ENCODE measurements around the gene GPR137C.

The GPR137C gene

DNA sequence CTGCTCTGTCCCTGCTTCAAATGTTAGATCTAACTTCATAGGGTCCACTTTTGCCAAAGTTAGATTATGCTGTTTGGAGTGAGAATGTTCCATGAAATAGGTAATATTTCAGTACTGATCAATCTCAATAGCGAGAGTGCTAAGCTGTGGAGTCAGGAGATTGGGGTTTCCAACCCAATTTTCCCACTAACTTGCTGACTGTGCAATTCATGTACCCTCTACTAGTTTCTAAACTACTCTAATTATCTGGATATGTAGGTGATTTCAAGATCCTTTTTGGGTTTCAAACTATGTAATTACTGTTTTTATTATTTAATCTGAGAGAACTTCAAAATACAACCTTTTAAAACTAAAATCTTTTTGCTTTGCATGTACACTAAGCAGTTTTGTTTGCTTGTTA is 45.9 kb downstream of the GPR137C start:
- FAIRE-seq (no peak), DNase-seq (ENCODE audit: insufficient read length, low spot score) (no peak)
- TF ChIP-seq POLR2A (IDR thresholded peaks at IDR 0.05; ENCODE audit: low read depth, low read length) = no peak

DNA sequence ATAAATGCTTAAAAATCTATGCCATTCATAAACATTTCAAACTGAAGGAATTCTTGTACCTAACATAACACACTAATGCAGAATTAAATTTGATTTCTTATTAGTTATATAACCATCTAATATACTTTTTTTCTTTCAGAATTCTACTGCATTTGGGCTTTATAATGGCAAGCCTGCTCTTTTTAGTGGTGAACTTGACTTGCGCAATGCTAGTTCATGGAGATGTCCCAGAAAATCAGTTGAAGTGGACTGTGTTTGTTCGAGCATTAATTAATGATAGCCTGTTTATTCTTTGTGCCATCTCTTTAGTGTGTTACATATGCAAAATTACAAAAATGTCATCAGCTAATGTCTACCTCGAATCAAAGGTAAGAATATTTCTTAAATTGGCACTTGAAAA is 47.3 kb downstream of the GPR137C start:
- no peak for TF ChIP-seq POLR2A (IDR thresholded peaks at IDR 0.05; ENCODE audit: low read depth, low read length)
- FAIRE-seq (no peak), DNase-seq (ENCODE audit: insufficient read length, low spot score) (no peak)

DNA sequence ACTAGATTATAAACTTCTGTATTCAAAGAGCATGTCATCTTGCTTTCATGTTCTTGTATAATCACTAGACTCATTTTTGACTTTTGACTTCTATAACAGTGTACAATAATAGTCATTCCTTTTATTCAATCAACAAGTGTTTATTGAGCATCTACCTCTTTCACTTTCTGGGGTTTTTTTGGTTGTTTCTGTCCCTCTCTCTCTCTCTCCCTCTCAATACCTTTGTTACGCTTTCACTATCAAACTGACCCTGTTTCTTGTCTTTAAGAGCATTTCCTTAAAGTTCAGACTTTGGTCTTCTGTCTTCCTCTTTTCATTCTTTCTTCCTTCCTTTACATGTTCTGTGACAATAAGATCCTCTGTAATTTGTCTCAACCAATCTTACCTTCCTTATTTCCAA is 49.5 kb downstream of the GPR137C start:
- FAIRE-seq (no peak), DNase-seq (ENCODE audit: insufficient read length, low spot score) (no peak)
- no peak for TF ChIP-seq POLR2A (IDR thresholded peaks at IDR 0.05; ENCODE audit: low read depth, low read length)

DNA sequence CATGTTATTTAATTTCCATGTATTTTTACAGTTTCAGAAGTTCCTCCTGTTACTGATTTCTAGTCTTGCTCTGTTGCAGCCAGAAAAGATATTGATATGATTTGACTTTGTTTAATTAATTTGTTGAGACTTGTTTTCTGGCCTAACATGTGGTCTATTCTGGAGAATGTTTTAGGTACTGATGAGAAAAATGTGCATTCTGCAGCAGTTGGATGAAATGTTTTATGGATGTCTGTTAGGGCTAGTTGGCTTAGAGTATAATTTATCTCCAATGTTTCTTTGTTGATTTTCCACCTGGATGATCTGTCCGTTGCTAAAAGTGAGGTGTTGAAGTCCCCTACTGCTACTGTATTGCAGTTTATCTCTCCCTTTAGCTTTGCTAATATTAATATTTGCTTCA is 54.4 kb downstream of the GPR137C start:
- FAIRE-seq (no peak), DNase-seq (ENCODE audit: insufficient read length, low spot score) (no peak)
- no peak for TF ChIP-seq POLR2A (IDR thresholded peaks at IDR 0.05; ENCODE audit: low read depth, low read length)

GRCh38 chr14:52609445-52610044 is 56.9 kb downstream of the GPR137C start:
- no peak for DNase-seq (ENCODE audit: insufficient read length, low spot score)
- no peak for FAIRE-seq
- no peak for TF ChIP-seq POLR2A (IDR thresholded peaks at IDR 0.05; ENCODE audit: low read depth, low read length)

- FAIRE-seq = no peak
- no peak for DNase-seq (ENCODE audit: insufficient read length, low spot score)
- no peak for TF ChIP-seq POLR2A (IDR thresholded peaks at IDR 0.05; ENCODE audit: low read depth, low read length)
These were observed 57.6 kb downstream of the GPR137C start for GRCh38 chr14:52610187-52610586.

GRCh38 chr14:52618602-52619001 is 66.0 kb downstream of the GPR137C start:
- no peak for TF ChIP-seq POLR2A (IDR thresholded peaks at IDR 0.05; ENCODE audit: low read depth, low read length)
- DNase-seq (ENCODE audit: insufficient read length, low spot score) (no peak), FAIRE-seq (no peak)

GRCh38 chr14:52619687-52620086 is 67.1 kb downstream of the GPR137C start:
- no peak for TF ChIP-seq POLR2A (IDR thresholded peaks at IDR 0.05; ENCODE audit: low read depth, low read length)
- no peak for DNase-seq (ENCODE audit: insufficient read length, low spot score)
- no peak for FAIRE-seq

DNA sequence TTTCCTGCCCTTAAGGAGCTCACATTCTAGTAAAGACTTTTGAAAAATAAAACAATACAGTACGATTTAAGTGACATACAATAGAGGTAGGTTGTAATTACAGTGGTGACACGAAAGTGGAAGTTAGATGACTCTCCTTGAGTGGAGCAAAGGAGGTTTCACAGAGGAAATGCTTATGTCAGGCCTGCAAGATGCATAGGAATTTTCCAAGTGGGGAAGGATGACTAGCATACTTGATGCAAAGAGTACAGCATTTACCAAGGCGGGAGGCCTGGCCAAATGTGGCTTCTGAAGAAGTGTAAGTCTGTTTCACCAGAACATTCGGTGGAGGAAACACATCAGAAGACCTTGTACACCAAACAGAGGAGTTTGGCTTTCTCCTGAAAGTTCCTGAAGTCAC is 87.5 kb downstream of the GPR137C start:
- DNase-seq (ENCODE audit: insufficient read length, low spot score) = no peak
- no peak for TF ChIP-seq POLR2A (IDR thresholded peaks at IDR 0.05; ENCODE audit: low read depth, low read length)
- no peak for FAIRE-seq

GRCh38 chr14:52641745-52642144 is 89.1 kb downstream of the GPR137C start:
- FAIRE-seq = no peak
- no peak for DNase-seq (ENCODE audit: insufficient read length, low spot score)
- TF ChIP-seq POLR2A (IDR thresholded peaks at IDR 0.05; ENCODE audit: low read depth, low read length) = no peak

- no peak for TF ChIP-seq POLR2A (IDR thresholded peaks at IDR 0.05; ENCODE audit: low read depth, low read length)
- FAIRE-seq (no peak), DNase-seq (ENCODE audit: insufficient read length, low spot score) (no peak)
These were observed 96.9 kb downstream of the GPR137C start for GRCh38 chr14:52649511-52649910.

GRCh38 chr14:52650774-52651173 is 98.1 kb downstream of the GPR137C start:
- no peak for FAIRE-seq
- TF ChIP-seq POLR2A (IDR thresholded peaks at IDR 0.05; ENCODE audit: low read depth, low read length) = no peak
- DNase-seq (ENCODE audit: insufficient read length, low spot score) = no peak

DNA sequence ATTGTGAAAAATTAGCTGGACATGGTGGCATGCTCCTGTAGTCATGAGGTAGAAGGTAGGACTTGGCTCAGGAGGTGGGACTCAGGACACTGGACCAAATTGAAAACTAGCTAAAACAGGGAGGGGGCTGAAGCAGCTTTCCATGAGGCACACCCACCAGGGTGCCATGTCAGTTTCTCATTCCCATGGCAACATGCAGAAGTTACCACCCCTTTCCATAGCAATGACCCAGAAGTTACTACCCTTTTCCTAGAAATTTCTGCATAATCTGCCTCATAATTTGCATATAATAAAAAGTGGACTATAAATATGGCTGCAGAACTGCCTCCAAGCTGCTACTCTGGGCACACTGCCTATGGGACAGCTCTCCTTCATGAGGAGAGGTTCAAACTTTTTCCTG is 104.3 kb downstream of the GPR137C start:
- no peak for FAIRE-seq
- DNase-seq (ENCODE audit: insufficient read length, low spot score) = no peak
- TF ChIP-seq POLR2A (IDR thresholded peaks at IDR 0.05; ENCODE audit: low read depth, low read length) = no peak

- DNase-seq (ENCODE audit: insufficient read length, low spot score) (no peak), FAIRE-seq (no peak)
- TF ChIP-seq POLR2A (IDR thresholded peaks at IDR 0.05; ENCODE audit: low read depth, low read length) = no peak
These were observed 107.7 kb downstream of the GPR137C start for GRCh38 chr14:52660325-52660724.

- DNase-seq (ENCODE audit: insufficient read length, low spot score) (no peak), FAIRE-seq (peak; percentile 11)
- TF ChIP-seq POLR2A (IDR thresholded peaks at IDR 0.05; ENCODE audit: low read depth, low read length) = no peak
These were observed 108.2 kb downstream of the GPR137C start for GRCh38 chr14:52660832-52661231.

DNA sequence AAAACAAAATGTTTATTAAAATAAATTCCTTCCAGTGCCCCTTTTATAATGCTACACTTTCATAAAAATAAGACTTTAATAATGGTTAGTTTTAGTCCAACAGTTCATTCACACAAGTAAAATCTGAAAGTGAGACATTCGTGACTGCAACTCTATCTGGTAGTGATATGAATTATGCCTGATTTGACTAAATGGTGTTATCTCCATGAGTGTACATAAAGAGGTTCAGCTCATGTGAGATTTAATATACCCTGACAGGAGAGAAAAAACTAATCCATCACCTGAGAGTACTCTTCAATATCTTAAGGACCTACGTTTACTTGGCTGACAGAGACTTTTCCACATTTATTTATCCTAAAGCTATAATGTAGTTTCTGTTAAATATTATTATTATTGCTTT is 108.7 kb downstream of the GPR137C start:
- TF ChIP-seq POLR2A (IDR thresholded peaks at IDR 0.05; ENCODE audit: low read depth, low read length) = no peak
- FAIRE-seq (no peak), DNase-seq (ENCODE audit: insufficient read length, low spot score) (no peak)

Data from H54 (cell line).